Stimulated activated CD4-positive, alpha-beta T cell treated with anti-CD3 and anti-CD28 coated beads, Interleukin-12 subunit alpha, Interleukin-12 subunit beta, amount 100 ng/mL, for 24 hours (primary cell): ENCODE data around the gene SERPINA3.
"Not testable (repeated sequence)": the region's sequence is repeated elsewhere in the genome, so short reads cannot be mapped to it uniquely, and the experiment has no call there.

ENCODE experiments used
- DNase-seq, 2 experiments: peaks; one replicate each; pipeline ENCODE4 v3.0.0-alpha.2; 2020; ENCODE audit warnings: low read depth in 2 of 2

Gene SERPINA3

DNA sequence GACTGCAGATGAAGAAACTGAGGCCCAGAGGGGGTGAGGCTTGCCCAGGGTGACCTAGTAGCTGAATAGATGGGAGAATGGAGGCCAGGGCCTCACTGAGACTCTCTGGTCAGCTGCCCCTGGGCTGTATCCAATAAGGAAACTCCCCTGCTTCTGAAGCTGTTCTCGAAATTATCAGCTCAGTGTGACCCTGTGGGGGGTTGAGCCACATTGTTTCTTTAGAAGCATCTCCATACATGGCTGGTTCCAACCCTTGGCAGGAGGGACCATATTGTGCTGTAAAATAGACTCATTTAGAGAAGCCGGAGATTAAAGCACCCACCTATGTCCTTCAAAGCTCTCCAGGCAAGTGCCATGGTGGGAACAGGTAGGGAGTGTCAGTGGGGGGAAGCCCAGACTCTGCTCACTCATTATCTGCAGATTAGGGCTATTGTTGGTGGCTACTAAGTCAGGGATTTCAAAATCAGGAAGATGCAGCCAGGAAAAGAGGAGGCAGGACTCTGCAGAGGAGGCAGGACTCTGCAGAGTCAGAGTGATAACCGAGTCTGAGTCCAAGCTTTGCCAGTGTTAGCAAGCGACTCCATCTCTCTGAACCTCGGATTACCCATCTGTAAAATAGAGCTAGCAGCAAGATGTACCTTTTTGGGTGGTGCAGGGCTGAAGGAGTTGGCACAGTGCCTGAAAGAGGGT, 27.5 kb upstream of the SERPINA3 start:
- DNase-seq: no peak

DNA sequence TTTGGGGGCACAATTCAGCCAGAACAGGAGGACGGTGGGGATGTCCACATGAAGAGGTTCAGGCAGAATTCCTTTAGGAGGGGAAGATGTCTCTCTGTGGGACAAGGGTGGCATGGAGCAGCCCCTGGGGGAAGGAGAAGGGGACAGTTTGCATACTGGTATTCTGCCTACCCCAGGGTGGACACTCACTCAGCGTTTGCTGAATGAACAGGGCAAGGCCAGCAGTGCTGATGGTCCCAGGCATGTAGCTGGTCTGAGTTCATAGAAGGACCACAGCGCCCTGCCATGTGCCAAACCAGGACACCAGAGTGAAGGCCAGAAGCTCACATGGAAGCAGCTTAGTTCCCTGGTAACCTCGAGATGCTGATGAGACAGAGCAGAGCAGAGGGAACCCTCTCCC, 25.6 kb upstream of the SERPINA3 start:
- no peak for DNase-seq

DNA sequence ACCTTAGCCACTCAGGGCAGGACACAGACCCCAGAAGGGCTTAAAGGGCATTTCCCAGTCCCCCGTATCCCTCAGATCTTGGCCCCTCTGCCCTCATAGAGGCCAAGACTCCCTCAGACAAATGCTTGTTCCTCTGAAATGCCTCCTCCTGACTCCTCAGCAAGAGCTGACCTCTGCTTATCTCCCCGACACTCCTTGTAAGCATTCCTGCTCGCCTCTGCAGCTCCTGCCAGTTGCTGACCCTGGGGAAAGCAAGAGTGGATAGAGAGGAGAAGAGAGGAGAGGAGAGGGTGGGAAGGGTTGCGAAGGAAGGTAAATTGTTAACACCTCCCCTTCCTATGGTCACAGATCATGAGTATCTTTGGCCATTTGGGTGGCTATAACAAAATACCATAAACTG, 23.9 kb upstream of the SERPINA3 start:
- no peak for DNase-seq

DNA sequence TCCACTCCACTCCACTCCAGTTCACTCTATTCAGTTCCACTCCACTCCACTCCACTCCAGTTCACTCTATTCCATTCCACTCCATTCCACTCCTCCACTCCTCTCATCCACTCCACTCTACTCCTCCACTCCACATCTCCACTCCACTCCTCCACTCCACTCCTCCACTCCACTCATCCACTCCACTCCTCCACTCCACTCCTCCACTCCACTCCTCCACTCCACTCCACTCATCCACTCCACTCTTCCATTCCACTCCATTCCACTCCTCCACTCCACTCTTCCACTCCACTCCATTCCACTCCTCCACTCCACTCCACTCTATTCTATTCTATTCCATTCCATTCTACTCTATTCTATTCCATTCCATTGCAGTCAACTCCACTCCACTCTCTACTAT, 21.1 kb upstream of the SERPINA3 start:
- DNase-seq: no peak

DNA sequence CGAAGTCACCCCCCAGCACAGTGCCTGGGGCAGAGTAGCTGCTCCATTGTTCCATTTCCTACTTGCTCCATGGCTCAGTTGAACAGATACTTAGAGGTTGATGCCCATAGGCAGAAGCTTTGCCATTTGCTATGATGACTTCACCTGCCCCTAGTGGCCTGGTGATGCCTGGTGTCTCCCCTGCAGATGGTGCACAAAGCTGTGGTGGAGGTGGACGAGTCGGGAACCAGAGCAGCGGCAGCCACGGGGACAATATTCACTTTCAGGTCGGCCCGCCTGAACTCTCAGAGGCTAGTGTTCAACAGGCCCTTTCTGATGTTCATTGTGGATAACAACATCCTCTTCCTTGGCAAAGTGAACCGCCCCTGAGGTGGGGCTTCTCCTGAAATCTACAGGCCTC, 20.3 kb upstream of the SERPINA3 start:
- no peak for DNase-seq

DNA sequence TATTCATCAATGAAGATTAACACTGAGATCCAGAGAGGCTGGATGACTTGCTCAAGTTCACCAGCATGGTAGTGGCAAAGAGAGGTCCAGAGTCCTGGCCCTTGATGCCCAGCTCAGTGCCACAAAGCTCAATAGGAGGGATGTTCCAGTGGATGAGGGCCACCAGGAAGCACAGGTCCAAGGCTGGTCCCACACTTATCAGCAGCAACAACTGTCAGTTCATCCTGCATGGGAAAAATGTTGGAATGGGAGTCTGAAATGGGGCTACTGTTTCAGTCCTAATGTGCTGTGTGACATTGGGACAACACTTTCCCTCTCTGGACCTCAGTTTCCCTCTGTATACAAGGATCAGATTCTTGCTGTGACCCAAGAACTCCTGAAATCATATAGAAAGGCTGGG, 19.7 kb upstream of the SERPINA3 start:
- DNase-seq: no peak

DNA sequence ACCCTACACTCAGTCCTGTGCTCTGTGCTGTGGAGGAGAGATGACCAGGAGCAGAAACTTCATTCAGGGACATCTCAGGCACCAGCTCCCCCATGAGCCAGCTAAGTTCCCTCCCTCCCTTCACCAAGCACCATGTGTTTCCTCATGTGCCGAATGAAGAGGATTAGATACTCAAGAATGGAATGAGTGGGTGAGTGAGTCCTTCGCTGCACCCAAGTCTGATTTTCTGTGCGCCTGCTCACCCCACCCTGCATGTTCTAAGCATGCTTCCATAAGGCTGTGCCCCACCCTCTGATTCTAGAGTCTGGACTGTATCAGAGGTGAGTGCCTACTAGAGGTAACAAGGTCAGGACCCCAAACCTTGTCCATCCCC, 18.8 kb upstream of the SERPINA3 start:
- no peak for DNase-seq

DNA sequence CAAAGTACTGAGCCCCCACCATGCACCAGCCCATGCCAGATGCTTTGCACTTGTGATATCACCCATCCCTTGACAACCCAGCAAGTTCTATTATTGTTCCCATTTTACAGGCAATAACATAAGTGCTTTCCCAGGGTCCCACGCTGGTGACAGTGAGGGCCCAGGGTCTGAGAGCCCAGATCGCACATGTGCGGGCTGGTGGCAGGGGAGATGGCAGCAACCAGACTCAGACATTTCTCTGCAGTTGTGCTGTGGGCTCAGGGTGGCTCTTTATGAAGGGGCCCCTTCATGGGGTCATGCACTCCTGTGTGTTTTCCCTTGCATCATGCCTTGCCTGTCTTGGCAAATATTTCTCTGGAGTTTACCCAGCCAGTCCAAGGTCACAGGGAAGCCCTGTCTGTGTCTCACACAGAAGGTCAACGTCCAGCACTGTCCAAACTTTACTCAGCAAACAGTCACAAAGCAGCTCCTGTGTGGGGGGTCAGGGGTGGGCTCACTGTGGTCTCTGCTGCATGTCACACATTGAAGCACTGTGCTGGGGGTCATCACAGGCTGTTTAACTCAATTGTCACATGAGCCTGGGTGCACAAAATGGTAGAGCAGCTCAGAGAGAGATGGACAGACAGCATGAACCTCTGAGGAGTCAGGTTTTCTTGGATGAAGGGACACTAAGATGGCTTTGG, 18.3 kb upstream of the SERPINA3 start:
- DNase-seq: no peak

DNA sequence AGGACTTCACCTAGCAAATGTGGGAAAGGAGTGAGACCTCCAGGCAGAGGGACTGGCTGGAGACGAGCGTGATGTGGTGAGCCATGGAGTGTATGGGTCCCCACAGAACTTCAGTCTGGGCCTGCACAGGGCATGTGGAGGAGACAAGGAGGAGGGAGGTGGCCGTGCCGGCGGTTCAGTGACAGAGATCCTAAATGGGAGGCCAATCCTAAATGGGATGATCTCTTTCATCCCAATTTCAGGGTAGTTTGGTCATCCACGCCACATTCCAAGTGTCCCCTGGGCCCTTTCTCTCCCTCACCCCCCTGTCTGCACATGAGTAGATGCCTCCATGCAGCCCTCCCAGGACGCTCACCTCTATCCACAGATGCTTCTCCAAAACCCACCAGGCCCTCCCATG, 17.8 kb upstream of the SERPINA3 start:
- DNase-seq: no peak

DNA sequence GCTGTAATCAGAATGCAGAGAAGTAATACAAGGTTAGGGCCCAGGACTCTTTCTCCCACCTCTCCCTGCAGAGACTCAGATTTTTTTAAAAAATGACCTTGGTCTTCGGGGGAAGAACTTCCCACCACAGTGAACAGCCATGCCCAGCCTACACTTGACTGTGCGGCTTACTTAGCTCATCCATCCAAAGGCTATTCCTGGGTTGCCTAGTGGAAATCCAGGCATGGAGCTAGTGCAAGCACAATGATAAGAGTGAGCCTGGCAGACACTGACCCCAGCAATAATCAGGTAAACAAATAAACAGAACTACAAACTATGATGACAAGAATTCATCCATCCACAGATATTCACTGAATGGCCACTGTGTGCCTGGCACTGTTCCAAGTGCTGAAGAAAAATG, 16.3 kb upstream of the SERPINA3 start:
- no peak for DNase-seq

DNA sequence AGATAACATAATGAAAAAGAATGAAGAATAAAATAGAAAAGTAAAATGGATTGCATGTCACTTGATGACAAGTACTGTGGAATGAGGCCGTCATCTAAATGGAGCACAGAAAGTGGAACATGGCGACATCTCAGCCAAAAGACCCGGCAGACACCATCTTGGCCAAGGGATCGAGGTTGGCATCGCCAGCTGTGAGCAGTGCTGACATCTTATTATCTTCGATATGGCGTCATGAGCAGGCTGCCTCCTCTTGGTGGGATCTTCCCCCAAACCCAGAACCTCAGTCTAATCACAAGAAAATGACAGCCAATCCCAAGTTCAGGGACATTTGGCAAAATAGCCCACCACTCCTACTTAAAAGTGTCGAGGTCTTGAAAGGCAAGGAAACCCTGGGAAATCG, 15.8 kb upstream of the SERPINA3 start:
- no peak for DNase-seq

DNA sequence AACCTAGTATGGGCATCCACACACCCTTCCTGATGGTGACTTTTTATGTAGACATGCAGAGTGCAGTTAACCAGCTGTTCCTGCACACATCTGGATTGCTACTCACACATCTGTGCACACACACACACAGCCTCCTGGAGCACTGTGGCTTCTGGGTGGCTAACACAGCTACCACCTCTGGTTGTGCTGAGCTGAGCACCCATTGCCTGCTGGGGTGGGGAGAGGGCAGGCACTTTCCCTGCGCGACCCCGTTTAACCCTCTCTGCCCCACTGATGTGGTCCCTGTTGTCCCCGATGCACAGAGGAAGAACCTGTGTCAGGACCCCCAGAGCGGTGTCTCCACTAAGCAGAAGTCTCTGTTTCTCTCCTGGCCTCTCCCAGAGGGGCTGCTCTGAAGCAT, 14.4 kb upstream of the SERPINA3 start:
- DNase-seq: no peak

DNA sequence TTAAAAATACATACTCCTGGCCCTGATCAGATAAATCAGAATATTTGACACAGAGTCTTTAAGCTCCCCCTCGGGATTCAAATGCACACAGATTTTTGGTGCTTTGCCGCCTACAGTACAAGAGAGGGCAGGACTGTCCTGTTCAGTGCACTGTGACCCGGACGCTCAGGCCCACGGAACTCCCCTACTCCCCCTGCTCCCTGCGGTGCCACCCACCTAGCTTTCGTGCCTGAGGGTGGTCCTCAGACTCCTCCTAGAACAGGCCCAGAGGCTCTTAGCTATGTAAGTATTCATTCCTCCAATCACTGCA, 13.7 kb upstream of the SERPINA3 start:
- no peak for DNase-seq

DNA sequence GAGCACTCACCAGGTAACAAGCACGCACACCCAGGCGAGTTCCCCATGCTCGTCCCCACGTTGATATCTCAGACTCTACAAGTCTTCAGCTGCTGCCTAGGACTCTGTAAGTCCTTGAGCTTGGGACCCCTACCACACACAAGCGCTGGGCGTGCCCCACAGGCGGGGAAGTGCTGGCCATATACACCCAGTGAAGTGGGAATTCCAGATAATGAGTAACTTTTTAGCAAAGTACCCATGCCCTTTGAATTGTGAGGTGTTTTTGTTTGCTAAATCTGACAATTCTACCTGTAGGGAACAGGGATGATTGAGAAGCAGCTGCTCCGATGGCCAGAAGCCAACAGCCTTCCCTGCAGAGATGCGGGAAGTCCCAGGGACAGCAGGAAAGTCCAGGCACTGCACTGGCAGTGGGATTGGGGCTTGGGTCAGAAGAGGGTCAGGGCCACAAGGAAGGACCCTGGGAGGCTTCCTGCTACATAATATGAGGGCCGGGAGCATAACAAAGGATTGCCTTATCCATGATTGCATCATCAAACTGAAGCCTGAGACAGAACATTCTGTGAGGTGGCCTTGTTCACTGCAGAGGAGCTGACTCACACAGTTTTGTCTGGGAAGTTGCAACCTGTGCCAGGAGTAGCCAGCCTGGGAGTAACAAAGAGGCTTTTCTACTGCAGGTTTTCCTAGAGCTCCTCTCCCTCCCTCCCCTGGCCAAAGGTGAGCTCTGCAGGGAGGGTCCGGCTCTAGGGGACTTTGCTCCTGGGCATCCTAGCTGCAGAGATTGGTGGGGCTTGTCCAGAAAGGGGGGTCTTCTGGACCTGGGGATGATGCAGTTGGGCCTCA, 13.2 kb upstream of the SERPINA3 start:
- no peak for DNase-seq

DNA sequence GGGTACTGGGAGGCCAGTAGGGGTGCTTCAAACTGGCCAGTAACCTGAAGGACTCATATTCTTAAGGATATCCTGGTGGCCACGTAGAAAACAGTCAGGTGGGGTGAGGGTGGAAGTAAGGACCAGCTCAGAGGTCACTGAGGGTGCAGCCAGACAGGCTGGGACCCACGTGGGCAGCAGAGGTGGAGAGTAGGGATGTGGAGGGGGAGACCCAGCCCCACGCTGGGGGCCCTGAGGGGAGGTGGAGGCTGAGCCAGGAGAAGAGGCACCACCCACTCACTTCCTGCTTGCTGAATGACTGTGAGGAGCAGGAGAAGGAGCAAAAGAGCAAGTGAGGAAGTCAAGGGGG, 12.6 kb upstream of the SERPINA3 start:
- no peak for DNase-seq

DNA sequence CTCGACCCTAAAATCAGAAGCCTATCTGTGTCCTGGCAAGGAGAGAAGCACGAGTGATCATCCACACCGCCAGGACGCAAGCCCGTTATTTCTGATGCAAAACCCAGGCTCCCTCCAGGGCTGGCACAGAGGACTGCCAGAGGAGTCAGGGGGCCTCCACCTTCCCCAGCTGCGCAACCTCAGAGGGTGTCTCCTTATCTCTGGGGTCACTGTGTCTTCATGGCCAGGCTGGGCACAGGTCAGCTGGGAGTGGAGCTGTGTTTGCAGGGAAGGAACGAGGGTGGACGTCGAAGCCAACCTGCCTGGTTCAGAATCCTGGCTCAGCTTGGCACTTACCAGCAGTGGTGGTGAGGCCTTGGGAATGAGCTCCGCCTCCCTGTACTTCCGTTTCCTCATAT, 12.0 kb upstream of the SERPINA3 start:
- DNase-seq: no peak

DNA sequence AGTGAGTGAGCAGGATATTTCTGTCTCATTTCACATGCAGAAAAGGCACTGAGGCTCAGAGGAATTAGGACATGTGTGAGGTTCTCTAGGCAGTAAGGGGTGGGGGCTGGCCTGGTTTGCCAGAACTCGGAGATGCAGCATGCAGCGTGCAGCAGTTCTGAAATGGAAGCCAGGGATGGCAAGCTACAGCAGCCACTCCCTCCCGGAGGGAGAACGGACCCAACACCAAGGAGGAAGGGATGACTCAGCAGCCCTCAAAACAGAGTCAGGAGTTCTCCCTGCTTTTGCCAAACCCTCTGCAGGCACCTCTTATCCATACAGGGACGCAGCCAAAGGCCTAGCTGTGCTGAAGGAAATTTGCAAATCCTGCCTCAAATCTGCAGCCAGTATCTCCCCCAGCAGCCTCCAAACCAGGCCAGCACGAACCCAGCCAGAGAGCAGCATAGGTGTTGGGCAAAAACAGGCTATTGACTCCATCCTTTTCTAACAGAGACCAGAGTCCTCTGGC, 10.3 kb upstream of the SERPINA3 start:
- no peak for DNase-seq

DNA sequence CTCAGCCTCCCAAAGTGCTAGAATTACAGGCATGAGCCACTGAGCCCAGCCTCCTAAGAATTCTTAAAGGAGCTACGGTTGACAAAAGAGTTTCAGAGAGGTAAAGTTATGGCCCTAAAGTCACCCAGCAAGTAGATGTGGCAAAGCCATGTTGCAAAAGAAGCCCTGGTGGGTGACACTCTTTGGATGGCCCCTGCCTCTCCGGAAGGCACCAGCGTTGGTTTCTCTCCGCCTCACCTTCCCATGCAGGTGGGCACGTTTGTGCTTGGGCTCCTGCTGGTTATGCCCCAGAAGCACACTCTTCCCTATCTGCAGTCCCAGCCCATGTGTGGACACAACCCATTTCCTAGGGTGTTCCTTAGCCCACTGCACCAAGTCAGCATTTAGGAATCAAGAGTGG, 9.5 kb upstream of the SERPINA3 start:
- DNase-seq: no peak

DNA sequence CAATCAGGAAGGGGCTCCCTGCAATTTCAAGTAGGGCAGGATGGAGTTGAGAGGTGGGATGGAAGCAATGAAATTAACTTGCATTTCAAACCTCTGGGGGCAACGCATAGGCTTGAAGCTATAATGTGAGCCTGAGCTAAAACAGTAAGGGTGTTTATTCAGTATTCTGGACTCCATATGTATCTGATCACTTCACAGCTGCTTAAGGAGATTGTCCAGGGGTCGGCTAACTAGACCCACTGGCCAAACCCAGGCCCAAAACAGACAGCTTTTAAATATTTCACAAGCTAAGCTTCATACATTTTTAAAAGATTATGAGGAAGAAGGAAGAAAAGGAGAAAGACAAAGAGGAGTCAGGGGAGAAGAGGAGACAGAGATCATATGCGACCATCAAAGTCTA, 6.8 kb upstream of the SERPINA3 start:
- no peak for DNase-seq

DNA sequence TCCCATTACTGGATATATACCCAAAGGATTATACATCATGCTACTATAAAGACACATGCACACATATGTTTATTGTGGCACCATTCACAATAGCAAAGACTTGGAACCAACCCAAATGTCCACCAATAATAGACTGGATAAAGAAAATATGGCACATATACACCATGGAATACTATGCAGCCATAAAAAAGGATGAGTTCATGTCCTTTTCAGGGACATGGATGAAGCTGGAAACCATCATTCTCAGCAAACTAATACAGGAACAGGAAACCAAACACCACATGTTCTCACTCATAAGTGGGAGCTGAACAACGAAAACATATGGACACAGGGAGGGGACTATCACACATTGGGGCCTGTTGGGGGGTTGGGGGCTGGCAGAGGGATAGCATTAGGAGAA, 3.2 kb upstream of the SERPINA3 start:
- not testable (repeated sequence) for DNase-seq

DNA sequence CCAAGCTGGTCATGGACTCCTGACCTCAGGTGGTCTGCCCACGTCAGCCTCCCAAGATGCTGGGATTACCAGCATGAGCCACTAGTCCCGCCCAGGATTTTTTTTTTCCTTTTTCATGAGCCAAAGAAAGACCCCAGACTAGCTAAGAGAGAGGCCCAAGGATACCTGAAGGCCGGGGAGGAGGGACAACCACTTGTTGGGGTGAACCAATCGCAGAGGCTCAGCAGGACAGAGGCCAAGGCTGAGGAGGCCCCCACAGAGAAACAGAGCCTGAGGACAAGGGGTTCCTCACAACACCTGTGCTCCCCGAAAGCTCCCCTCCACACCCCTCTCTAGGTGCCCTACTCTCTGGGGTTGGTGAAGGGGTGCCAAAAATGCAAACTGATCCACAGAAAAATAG, 1.0 kb upstream of the SERPINA3 start:
- no peak for DNase-seq

DNA sequence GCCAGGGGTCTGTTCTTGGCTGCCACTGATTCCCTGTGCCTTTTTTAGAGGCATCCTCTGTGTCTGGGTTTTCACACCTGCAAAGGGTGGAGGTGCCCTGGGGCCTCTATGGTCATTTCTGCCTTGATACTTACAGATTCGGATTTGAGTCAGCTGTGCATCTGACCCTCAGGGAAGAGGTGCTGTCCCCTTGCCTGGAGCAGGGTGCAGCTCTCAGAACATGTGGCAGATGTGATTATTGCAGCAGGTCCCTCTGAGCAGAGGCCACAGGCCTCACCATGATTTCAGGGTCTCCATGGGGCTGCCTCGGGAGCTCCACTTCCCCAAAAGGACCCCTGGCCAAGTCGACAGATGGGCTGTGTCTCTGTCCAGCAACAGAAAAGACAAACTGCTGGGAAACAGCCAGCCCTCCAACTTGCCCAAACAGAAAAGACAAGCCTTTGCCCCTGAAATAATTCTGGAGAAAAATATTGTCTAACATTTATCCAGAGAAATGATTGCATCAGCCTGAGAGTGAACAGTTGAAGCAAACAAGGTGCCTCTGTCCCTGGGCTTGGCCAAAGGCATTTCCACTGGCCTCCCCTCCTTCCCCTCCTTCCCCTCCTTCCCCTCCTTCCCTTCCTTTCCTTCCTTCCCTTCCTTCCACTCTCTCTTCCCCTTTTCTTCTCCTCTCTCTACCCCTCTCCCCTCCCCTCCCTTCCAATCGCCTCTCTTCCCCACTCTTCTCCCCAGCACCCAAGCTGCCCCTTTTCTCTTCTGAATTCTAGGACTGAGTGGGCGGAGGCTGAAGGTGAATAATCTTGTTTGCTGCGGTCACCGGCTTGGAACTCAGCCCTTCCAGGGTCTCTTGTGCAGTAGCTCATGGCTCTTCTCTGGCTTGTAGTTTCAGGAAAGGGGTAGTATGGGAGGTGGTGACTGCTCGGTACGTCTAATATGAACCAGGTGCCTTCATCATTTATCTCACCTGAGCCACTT, 676 bp downstream of the SERPINA3 start:
- no peak for DNase-seq
